ENCODE data around the gene PLIN4.
"Not testable (repeated sequence)": the region's sequence is repeated elsewhere in the genome, so short reads cannot be mapped to it uniquely, and the experiment has no call there.

The PLIN4 gene

DNA sequence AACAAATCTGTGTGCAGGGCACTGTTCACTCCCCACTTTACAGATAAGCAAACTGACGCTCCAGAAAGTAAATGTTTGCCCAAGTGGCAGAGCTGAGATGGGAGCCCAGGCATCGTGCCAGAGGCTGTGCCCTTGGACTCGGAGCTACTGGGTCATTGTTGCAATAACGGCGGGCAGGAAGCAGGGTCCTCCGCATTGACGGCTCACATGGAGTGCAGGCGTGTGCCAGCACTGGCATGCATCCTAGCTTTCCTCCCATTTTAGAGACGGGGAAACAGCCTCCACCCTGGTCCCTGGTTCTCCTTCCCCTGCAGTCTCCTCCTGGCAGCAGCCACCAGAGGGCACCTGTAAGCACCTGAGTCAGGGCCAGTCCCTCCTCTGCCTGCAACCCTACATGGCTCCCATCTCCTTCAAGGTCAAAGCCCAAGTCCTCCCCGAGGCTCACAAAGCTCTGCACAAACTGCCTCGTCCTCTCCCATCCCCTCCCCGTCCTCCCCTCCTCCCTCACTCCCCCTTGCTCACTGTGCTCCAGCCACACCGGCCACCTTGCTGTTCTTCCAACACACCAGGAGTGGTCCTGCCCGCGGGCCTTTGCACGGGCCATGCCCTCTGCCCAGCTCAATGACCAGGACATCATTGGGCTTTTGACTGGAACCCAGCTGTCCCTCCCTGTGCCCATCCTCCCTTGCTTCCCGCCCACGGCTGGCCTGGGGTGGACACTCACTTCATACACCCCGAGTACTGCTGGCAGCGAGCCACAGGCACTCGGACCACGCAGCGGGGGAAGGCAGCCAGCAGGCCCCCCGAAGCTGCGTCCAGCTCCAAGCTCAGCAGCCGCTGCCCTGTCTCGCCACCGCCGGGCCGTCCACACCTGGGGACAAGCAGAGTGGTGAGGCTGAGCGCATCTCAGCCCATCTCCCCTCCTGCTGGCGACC, 29.3 kb upstream of the PLIN4 start:
- DNase-seq = no peak

DNA sequence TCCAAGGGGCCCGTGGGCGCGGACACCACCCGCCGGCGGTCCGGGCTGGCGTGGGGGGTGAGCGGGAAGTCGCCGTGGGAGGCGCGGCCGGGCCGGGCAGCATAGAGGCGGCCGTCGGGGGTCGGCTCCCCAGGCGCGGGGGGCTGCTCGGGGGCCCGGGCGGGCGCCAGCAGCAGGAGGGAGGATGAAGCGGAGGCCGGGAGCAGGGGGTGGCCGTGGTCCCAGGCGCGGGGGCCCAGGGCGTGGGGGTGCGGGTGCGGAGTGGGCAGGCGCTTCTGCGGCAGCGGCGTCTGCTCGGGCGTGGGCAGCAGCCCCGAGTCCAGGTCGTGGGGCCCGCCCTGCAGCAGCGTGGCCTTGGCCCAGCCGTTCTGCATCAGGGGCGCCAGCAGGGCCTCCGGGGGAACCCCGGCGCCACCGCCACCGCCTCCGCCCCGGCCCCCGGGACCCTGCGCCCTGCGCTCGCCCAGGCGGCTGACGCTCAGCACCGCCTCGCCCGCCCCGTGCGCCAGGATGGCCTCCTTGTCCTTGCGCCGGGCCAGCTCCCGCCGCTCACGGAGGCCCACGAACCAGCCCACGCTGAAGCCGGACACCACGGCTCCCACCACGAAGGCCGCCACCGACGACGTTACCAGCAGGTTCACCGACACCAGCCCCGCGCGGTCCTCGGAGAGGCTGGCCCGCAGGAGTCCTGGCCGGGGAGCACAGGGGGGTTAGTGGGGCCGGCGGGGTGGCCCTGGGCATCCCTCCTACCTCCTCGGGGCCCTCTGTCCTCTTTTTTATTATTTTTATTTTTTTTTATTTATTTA, 25.8 kb upstream of the PLIN4 start:
- DNase-seq = no peak

DNA sequence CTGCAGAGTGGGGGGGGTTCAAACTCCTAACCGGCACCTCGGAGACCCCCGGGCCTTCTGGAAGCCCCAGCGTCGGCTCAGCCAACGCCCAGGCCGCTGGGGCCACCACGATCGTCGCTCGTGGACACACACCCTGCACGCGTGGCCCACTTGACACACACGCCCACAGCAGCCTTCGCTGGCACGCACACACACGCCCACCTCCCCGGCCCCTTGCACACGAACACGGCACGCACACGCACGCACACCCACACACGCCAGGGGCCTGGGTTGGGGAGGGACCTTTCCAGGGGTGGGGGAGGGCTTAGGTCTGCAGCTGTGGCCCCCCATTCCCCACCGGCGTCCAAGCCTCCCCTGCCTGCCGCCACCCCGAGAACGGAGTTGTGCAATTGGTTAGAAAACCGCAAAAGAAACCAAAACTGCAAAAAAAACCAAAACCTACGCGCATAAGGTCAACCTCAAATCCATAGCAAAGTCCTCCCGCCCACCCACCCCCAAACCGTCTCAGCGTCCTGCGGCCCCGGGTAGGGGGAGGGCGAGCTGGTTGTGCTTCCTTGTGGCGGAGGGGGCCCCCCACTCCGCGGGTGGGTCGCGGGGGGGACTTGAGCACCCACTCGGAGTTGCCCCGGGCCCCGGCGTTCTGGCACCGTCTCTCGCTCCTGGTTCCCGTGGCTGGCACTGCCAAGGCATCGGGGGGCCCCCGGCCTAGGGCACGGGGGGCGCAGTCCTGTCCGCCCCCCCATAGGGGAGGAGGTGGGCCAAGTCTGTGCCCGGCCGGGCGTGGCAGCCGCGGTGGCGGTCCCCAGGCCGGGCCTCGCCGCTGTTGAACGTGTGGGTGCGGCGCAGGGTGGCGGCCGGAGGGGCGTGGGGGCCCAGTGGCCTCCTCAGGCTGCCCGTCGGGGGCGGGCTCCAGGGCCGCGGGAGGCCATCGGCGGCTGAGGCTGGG, 24.9 kb upstream of the PLIN4 start:
- no peak for DNase-seq

DNA sequence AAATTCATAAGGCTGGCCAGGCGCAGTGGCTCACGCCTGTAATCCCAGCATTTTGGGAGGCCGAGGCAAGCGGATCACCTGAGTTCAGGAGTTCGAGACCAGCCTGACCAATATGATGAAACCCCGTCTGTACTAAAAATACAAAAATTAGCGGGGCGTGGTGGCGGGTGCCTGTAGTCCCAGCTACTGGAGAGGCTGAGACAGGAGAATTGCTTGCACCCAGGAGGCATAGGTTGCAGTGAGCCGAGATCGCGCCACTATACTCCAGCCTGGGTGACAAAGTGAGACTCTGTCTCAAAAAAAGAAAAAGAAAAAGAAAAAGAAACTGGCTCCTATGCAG, 23.5 kb upstream of the PLIN4 start:
- not testable (repeated sequence) for DNase-seq

DNA sequence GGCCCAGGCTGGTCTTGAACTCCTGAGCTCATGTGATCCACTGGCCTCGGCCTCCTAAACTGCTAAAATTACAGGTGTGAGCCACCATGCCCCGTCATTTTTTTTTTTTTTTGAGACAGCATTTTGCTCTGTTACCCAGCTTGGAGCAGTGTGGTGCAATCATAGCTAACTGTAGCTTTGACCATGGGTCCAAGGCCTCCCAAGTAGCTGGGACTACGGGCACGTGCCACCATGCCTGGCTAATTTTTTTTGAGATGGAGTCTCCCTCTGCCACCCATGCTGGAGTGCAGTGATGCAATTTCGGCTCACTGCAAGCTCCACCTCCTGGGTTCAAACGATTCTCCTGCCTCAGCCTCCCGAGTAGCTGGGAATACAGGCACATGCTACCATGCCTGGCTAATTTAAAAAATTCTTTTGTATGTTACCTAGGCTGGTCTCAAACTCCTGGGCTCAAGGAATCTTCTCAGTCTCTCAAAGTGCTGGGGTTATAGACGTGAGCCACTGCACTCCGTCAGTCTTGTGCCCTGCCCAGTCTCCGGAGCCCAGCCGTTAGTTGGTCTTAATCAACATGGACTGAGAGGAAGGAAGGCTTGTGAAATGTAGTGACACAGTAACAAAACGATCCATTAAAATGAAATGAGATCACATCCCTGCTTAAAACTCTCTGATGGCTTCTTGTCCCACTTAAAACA, 23.0 kb upstream of the PLIN4 start:
- no peak for DNase-seq

DNA sequence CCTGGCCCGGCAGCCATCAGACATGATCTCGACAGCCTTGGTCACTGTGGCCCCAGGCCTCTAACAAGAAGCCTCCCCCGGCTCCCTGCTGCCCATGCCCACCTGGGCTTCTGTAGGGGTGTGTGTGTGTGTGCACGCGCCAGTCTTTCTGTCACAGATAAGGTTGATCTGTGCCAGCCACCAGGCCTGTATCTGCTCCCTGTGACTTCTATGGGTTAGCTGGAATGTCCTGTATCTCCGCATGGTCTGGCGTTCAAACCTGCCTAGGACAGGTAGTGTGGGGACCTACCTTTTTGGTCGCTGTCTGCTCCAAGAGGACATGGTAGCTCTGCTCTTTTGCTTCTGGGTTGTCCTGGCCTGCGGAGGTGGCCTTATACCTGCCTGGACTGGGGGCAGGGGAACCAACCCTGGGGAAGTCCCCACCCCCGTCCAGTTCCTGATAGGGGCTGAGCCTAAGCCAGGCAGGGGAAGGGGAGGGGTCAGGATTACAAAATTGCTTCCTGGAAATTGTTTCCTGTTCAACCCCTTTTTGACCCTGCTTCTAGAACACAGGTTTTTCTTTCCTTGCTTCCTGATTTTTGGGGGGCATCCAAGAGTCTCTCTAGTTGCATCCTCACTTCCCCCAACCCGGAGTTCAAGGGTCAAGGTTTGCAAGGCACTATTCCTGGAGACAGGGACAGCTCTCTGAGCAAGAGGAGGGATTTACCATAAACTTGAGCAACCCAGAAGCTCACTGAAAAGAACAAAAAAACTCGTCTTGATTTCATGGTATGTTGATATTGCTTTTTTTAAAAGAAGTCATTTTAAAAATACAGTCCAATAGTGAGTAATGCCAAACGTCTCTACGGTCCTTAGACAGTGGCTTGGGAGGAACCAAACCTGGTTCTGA, 21.7 kb upstream of the PLIN4 start, which contains the start of gene LRG1:
Gene LRG1, minus strand, starts transcription at position 344 of the 889 bp plus-strand sequence. Its CDS starts 23 bp downstream, at position 321.
- no peak for DNase-seq

DNA sequence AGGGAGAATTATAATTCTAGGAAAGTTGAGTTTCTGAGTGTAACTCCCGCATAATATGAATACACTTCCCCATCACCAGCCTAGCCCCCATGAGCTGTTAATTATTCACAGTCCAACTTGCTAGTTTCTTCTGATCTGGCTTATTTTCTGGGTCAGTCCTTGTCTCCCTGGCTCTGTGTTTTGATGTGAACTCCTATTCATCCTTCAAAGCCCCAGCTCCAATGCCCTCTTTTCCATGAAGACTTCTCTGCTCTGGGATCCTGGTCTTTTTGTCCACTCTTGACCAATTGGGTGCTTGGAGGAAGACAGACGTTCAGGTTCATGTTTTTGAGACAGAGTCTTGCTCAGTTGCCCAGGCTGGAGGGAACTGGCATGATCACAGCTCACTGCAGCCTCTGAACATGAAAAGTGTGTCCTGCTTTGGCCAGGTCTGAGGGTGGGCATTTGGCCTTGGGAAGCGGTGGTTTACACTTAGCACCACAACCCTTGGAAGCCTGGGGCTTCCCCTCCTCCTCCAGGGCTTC, 20.9 kb upstream of the PLIN4 start:
- DNase-seq = no peak

DNA sequence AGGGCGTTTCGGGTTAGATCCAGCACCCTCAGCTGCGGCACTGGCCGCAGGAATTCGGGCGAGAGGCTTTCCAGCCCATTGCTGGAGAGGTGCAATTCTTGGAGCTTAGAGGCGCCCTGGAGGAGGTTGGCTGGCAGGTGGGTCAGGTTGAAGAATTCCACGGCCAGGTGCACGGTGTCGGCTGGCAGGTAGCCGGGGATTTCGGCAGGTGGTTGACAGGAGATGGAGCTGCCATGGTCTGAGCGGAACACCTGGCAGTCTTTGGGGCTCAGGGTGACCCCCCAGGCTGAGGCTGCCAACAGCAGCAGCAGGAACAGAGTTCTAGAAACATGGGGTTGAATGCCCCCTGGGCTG, 20.3 kb upstream of the PLIN4 start:
- DNase-seq = no peak

DNA sequence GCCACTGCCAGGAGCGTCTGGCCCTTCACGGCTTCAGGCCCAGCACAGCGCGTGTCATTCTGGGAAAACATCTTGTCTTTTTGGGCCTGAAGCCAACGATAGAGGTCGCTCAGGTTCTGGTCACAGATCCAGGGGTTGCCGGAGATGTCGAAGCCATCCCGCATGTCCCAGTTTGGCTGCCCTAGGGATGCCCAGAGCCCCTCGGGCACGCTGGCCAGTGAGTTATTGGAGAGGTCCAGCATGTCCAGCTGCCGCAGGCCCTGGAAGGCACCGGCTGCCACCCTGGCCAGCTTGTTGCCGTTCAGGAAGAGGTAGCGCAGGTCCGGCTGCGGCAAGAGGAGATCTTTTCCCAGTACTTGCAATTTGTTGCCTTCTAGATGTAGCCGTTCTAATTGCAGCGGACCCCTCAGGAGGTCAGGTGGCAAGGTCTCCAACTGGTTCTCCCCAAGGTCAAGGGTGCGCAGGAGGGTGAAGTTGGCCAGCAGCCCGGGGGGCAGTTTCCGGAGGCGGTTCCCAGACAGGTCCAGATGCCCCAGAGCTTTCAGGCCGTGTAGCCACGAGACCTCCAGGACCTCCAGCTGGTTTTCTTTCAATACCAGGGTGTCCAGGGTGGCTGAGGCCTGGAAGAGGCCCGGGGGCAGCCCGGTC, 19.8 kb upstream of the PLIN4 start:
- DNase-seq = no peak

DNA sequence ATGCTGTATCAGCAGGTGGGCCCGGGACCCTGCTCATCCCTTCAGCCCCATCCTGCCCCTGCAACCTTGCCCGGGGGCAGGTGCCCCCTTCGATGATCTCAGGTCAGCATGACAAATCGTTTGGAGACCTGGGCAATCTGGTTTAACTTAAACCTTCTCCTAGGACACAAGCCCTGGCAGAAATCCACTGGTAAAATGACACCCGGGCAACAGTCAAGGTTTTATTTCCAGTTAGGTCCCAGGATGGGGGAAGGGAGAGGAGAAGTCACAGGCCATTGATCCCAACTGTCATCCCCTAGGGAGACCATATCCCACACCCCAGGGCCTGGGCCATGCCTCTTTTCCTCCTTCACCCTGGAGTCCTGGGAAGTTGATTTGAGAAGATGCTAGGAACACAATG, 18.5 kb upstream of the PLIN4 start:
- DNase-seq = no peak

DNA sequence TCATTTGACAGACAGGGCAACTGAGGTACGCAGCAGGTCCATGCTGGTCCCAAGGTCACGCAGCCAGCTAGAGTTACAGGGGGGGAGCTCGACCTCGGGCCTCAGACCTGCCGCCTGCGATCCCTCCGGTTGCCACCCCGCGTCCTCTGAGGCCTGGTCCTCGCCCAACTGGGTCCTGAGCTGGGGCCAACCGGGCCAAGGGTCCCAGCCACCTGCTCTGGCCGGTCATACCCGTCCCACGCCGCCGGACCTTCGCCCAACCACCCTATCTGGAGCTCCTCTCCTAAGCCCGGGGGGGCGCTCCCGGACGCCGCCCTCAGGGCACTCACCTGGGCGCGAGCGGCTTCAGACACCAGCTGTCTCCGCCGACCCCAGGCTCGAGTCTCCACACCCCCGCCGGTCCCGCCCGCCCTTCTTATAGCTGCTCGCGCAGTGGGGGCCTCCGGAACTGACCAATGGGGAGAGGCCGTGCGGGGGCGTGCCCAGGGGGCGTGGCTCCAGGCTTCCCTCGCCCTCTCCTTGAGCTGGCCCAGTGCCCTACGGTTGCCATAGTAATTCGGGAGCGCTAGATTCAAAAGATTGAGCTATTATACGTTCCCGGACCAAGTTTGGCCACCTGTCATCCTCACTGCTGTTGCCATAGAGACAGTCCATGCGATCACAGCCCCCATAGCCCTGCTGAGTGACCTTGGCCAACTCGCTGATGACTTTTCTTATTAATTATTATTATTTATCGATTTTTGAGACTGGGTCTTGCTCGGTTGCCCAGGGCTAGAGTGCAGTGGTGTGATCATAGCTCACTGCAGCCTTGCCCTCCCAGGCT, 16.8 kb upstream of the PLIN4 start, which contains the start of gene PLIN5:
Gene PLIN5, minus strand, starts transcription at position 389 of the 823 bp plus-strand sequence. CDS start 1,150 bp downstream, outside the sequence.
- DNase-seq = peak; percentile 8

DNA sequence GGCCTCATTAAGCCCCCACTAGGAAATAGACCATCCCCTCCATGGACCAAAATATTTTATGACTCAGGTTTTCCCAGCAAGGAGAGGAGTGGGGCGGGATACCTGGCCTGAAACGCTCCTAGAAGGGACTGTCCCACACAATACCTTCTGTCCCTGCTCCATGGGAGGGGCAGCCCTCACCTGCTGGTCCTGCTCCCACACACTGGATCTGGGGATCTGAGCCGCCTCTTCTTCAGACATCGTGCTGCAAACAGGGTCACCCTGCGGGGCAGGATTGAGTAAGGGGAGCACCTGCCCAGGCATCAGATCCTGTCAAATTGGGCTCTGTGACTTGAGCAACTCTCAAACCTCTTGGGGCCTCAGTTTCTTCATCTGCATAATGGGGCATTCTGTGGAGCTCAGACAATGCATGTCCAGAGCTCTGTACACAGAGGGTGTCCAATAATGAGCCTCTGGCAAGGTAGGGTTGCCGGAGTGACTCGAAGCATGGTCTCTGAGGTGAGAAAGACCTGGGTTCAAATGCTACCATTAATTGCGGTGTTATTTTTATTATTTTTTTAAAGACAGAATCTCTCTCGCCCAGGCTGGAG, 15.6 kb upstream of the PLIN4 start:
- DNase-seq = no peak

DNA sequence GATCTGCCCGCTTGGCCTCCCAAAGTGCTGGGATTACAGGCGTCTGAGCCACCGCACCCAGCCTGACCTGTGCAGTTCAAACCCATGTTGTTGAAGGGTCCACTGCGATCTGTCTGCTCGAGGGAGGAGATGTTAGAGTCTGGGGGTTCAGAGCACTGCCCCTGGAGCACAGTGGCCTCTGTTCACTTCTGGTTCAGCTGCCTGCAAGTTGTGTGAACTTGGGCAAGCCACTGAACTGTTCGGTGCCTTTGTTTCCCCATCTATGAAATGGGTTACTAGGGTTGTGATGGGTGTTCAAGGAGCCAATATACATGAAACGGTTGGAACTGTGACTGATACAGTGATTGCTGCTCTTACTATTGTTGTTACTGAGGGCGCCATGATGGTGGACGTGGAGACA, 15.0 kb upstream of the PLIN4 start:
- DNase-seq = no peak

DNA sequence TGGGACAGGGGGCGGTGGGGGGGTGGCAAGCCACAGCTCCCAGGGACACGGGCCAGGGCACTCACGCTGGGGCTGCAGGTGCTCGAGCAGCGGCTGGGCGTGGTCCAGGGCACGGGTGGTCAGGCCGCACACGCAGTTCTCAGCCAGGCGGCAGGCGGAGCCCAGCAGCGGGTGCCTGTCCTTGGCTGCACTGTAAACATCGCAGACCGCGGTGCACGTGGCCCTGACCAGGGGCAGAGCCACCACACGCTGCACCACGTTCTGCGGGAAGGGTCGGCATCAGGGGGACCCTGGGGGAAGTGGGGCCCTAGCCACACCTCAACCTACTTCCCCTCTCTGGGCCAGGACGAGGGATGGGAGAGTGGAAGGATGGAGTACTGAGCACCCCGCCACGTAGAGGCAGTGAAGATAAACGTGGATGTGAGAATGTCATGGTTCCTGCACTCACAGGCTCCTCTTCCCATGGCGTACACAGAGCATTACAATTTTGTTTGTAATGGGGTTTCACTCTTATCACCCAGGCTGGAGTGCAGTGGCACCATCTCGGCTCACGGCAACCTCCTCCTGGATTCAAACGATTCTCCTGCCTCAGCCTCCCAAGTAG, 13.4 kb upstream of the PLIN4 start:
- no peak for DNase-seq

DNA sequence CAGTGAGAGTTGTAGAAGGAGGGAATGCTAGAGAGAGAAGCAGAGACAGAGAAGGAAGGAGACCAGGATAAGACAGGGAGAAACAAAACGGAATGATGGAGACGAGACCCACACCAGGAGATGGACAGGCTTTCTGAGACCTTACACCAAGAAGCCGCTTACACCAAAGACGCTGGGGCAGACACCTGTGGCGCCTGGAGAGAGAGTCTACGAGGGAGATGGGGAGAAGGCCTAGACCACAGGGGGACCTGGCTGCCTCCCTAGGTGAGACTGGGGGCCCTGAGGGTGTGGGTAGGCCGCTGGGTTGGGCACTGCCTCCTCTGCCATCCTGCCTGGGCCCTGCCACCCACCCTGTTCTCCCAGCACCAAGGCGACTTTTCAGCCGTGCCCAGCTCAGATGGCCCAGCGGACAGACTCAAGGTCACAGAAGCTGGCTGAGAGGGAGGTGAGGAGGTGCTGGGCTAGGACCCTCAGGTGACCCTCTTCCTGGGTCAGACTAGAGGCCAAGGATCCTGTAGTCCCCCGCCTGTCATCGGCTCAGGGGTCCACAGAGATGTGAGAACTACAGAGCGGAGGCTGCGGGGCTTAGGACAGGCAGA, 11.7 kb upstream of the PLIN4 start:
- no peak for DNase-seq

DNA sequence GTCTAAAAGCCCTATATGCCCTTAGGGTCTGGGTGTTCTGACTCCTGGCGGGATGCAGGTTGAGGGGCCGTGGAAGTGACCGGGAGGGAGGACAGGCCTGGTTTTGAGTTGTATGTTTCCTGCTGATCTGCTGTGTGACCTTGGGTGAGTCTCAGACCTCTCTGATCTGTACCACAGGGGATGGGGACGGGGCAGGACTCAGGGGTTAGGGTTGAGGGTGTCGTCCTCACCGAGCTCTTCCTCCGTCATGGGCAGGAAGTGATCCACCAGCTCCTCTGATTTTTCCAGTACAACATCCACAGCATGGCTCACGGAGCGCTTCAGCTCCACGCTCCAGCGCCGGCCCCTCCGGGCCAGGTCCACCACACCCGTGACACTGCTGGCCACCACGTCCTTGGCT, 10.6 kb upstream of the PLIN4 start:
- DNase-seq = no peak

DNA sequence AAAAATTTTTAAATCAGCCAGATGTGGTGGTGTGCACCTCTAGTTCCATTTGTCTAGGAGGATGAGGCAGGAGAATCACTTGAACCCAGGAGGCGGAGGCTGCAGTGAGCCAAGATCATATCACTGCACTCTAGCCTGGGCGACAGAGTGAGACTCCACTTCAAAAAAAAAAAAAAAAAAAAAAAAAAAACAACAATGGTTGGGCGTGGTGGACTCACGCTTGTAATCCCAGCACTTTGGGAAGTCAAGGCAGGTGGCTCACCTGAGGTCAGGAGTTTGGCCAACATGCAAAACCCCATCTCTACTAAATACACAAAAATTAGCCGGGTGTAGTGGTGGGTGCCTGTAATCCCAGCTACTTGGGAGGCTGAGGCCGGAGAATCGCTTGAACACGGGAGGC, 9.1 kb upstream of the PLIN4 start:
- DNase-seq = not testable (repeated sequence)

DNA sequence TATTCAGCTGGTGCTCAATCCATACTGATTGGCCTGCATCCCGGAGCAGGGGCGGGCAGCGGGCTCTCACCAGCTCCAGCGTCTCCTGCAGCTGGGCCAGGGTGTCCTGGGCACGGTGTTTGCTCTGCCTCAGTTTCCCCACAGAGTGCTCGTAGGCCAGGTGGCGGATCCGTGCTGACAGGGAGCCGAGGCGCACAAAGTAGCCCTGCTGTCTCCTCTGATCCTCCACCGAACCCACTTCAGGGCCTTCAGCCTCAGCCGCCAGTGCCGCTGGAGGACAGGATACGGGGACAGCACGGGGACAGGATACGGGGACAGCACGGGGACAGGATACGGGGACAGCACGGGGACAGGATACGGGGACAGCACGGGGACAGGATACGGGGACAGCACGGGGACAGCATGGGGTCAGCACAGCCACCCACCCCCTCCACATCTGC, 7.3 kb upstream of the PLIN4 start:
- DNase-seq = no peak
